Fibroblast of pulmonary artery (primary cell): ENCODE data around the gene ZNF135.

ENCODE experiments used
- DNase-seq: peaks from one replicate; pipeline ENCODE4 v3.0.0-alpha.2; 2010; ENCODE audit warnings: low read depth
- H3K4me3 ChIP-seq: replicated peaks from 2 replicates; pipeline ENCODE4 v1.5.1; 2011; ENCODE audit warnings: low read depth, mild to moderate bottlenecking, control low read depth, low read length, moderate library complexity
- TF ChIP-seq, protein P1 (sequence below): IDR thresholded peaks from 2 replicates; pipeline ENCODE4 v1.5.1; 2011; ENCODE audit warnings: mild to moderate bottlenecking, control low read depth, low read length, inconsistent platforms; ENCODE audit errors: missing control alignments

Gene ZNF135

DNA sequence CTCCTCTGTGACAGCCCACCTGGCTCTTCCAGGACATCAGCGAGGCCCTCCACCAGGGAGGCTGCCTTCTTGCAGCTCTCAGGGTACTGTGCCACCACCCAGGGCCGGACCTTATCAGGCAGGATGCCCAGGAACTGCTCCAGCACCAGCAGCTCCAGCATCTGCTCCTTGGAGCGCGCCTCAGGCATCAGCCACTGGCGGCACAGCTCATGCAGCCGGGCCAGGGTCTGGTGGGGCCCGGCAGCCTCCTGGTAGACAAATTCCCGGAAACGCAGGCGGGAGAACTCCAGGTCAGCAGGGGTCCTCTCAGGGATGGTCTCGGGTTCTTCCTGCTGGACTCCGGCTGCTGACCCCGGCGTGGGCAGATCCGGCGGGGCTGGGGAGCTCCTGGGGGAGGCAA, 30.8 kb downstream of the ZNF135 start:
- DNase-seq, result no peak
- no peak overlapping the region for H3K4me3 ChIP-seq
- TF ChIP-seq, protein P1, sequence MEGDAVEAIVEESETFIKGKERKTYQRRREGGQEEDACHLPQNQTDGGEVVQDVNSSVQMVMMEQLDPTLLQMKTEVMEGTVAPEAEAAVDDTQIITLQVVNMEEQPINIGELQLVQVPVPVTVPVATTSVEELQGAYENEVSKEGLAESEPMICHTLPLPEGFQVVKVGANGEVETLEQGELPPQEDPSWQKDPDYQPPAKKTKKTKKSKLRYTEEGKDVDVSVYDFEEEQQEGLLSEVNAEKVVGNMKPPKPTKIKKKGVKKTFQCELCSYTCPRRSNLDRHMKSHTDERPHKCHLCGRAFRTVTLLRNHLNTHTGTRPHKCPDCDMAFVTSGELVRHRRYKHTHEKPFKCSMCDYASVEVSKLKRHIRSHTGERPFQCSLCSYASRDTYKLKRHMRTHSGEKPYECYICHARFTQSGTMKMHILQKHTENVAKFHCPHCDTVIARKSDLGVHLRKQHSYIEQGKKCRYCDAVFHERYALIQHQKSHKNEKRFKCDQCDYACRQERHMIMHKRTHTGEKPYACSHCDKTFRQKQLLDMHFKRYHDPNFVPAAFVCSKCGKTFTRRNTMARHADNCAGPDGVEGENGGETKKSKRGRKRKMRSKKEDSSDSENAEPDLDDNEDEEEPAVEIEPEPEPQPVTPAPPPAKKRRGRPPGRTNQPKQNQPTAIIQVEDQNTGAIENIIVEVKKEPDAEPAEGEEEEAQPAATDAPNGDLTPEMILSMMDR, result no peak

DNA sequence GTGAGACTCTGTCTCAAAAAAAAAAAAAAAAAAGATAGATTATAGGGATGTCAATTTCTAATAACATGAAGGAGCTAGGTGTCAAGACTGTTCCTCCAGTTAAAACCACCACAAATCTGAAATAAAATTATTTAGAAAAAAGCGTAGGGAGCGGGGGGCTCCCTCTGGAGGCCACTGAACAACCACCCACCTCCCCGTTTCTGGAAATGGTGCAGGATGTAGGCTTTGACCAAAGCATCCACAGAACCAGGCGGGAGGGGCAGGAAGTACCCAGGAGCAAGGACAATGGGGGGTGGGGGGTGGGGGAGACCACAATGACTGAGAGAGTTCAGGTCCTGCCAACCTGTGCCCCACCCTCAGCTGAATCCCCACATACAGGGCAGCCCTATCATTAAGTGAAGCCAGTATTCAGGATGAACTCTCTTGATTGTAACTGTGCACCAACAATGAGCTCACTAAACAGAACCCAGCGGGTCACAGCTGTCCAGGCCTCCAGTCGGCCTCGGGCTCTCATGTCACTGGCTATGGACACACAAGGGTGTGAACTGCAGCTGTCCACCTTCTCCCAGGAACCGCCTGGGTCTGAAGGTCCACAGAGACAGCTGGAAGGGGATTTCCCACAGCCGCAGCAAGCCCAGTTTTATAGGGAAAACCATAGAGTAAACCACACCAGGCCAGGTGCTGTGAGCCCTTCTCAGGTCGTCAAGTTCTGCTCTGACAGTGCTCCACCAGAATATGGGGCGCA, 32.3 kb downstream of the ZNF135 start:
- H3K4me3 ChIP-seq, result no peak overlapping the region
- TF ChIP-seq, protein P1, result no peak
- DNase-seq, result no peak

DNA sequence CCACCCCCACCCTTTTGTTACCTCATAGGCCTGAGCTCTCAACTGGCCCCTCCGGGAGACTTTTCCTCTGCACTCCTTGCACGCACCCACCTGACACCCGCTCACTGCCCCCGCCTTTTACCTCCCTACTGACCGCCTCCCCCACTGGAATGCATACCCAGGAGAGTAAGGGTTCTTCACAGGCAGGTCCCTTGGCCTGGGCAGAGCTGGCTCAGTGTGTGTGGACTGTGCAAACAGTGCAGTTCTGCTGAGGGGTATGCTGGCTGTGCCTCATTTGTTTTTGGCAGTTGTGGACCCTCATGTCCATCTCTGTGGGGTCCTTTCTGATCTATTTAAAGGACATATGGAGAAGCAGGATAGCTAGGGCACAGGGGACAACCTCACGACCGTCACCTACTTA, 34.0 kb downstream of the ZNF135 start:
- TF ChIP-seq, protein P1, result no peak
- no peak overlapping the region for H3K4me3 ChIP-seq
- DNase-seq, result no peak

DNA sequence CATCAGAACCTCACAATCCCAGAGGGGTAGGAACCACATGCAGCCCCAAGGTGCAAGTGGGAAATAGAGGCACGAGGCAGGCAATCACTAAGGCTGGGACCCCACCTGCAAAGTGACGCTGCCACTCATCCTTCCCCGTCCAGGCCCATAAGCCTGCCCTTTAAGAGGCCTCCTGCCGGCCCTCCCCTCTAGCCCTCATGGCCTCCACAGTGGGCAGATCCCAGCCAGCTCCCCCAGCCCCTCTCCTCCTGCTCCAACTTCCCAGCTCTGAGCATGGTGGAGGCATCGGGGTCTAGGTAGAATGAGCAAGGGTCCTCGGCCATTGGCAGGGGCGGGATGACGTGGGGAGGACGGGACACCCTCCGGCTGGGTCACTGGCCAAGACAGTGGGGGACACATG, 36.2 kb downstream of the ZNF135 start:
- no peak overlapping the region for H3K4me3 ChIP-seq
- DNase-seq, result no peak
- TF ChIP-seq, protein P1, result no peak

DNA sequence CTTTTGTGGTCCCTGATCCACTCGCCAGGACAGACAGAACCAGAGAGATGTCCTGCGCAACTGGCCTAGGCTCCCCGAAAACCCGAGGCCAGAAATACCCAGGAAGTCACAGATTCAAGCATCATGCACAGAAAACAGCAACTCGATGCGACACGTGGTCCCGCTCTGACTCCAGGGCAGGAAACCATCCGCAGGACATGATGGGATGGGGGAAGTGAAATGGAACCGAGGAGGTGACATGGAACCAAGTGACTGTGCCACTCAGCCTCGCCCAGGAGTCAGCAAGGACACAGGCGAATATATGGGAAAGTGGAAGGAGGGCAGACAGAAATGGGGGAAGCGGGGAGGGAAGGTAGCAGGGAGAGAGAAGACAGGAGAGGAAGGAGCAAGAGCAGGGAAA, 37.8 kb downstream of the ZNF135 start:
- DNase-seq, result no peak
- TF ChIP-seq, protein P1, result no peak
- H3K4me3 ChIP-seq, result no peak overlapping the region

DNA sequence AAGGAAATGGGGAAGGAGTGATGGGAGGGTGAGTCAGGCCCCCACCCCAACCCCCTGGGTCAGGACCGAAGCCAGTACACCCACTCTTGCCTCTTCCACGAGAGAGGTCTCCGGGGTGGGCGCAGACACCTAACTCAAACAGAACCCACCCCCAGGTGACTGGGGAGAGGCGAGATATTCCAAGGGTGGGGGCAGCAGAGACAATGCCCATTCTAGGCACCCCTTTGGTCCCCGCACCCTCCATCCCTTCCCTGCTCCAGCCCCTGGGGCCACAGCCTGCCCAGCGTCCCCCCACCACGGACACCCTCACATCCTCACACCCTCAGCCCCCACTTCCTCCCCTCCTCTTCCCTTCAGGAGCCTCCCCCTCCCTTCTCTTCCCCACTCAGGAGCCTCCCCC, 38.3 kb downstream of the ZNF135 start:
- TF ChIP-seq, protein P1, result no peak
- DNase-seq, result no peak
- peak overlapping the region; percentile 89 for H3K4me3 ChIP-seq
